ENCODE results near the gene NBEA. TPM values are rescaled to one million over a fixed set of nuclear protein-coding genes. Genes with fewer than 3 reads are reported as not detected.

NBEA gene
- total RNA-seq, 1 donor from 2014 or later = 0.14 TPM

GRCh38 chr13:35695448-35695770 lies 753.3 kb downstream of the NBEA start:
- no peaks in the 10 kb centered on the region for H3K9me3 Mint-ChIP-seq
- DNase-seq = no peak
- H3K27ac Mint-ChIP-seq = no peak overlapping the region
- H3K4me3 Mint-ChIP-seq = no peak overlapping the region
- no peaks in the 10 kb centered on the region for H3K36me3 Mint-ChIP-seq (ENCODE audit: low read depth)
- intact Hi-C loops (cut with micrococcal nuclease) = no loop called here
- H3K27me3 Mint-ChIP-seq = peaks cover 1% of the 10 kb centered on the region
- H3K4me1 Mint-ChIP-seq = no peaks in the 10 kb centered on the region

DNA sequence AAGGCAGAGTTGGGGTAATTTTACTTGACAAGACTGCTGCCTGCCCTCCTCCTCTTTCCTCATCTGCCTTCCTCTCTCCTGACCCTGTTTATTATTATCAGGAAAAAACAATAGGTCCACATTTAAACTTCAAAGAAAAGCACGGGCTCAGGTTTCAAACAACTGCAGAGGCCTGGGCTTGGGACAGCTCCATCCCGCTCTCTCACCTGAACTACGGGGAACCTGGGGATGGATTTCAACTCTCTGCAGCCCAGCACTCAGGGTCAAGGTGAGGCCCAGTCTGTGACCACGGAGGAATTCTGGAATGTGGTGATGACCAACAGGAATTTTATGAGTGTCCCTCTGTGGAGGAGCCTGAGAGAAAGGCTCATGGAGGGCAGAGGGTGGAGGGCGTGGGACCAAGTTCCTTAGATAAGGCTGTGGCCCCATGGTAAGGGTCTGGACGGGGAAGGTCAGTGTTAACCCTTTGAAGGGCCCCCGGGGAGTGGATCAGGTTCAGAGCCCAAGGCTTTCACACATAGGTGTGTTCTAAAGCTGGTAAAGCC lies 755.2 kb downstream of the NBEA start:
- Mint-ChIP-seq H3K36me3 (ENCODE audit: low read depth) (no peaks in the 10 kb centered on the region), H3K9me3 (no peaks in the 10 kb centered on the region), H3K27ac (no peak overlapping the region), H3K4me1 (no peaks in the 10 kb centered on the region), H3K27me3 (peaks cover 1% of the 10 kb centered on the region), H3K4me3 (no peak overlapping the region)
- intact Hi-C loops (cut with micrococcal nuclease) = no loop called here
- no peak for DNase-seq

DNA sequence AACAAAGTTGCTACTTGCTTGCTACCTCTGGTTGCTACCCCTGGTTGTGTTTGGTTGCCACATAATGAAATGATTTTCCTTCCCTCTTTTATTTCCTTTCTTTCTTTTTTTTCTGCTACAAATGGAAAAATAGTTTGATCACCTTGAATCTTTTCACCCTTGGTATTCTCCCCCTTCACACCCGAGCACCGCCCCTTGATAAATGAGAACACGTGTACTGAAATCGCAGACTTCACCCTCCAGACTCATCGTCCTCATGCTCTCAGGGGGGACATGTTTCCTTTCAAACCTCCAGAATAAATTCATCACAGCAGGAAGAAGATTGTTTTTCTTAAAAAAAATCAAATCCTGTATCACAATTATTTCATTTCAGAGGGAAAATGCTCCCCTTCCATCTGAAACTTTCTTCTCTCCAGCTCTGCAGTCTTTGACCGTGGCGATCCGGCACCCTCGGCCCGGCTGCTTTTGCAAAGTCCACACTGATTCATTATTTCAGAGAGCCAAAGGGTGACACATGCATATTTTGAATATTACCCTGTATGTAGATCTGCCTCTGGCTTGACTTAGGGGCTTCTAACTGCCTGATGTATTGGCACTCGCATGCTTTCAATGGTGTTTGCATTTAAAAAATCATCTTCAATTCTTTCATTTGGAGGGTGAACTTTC lies 757.0 kb downstream of the NBEA start:
- no peak overlapping the region for H3K27ac Mint-ChIP-seq
- intact Hi-C loops (cut with micrococcal nuclease) = no loop called here
- H3K4me3 Mint-ChIP-seq = no peak overlapping the region
- no peak for DNase-seq
- no peaks in the 10 kb centered on the region for H3K4me1 Mint-ChIP-seq
- H3K27me3 Mint-ChIP-seq = peaks cover 1% of the 10 kb centered on the region
- no peaks in the 10 kb centered on the region for H3K9me3 Mint-ChIP-seq
- H3K36me3 Mint-ChIP-seq (ENCODE audit: low read depth) = no peaks in the 10 kb centered on the region

GRCh38 chr13:35699825-35700510 lies 757.9 kb downstream of the NBEA start:
- Mint-ChIP-seq H3K4me1 (no peaks in the 10 kb centered on the region), H3K4me3 (no peak overlapping the region), H3K9me3 (no peaks in the 10 kb centered on the region), H3K36me3 (ENCODE audit: low read depth) (no peaks in the 10 kb centered on the region), H3K27me3 (peaks cover 1% of the 10 kb centered on the region), H3K27ac (no peak overlapping the region)
- intact Hi-C loops (cut with micrococcal nuclease) = no loop called here
- DNase-seq = no peak

DNA sequence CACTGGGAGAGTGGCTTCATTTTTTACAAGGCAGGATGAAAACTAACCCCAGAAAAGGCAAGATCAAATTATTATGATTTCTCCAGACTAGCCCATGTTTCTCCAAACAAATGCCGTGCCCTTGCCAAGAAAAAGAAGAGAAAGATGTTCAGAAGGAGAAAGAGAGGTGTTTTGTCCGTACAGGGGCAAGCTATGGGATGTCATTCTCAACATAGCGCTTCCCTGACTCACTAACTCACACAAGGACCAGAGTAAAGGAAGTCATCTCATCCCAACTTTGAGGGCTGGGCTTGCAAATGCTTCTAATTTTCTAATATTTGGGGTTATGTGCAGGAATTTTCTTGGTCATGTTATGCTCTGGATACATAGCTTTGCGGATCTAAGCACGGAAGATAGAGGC lies 758.6 kb downstream of the NBEA start:
- Mint-ChIP-seq H3K27me3 (peaks cover 1% of the 10 kb centered on the region), H3K36me3 (ENCODE audit: low read depth) (no peaks in the 10 kb centered on the region), H3K27ac (no peak overlapping the region), H3K4me3 (no peak overlapping the region), H3K4me1 (no peaks in the 10 kb centered on the region), H3K9me3 (no peaks in the 10 kb centered on the region)
- DNase-seq = no peak
- intact Hi-C loops (cut with micrococcal nuclease) = no loop called here

GRCh38 chr13:35702316-35702715 lies 760.2 kb downstream of the NBEA start:
- no peak overlapping the region for H3K4me3 Mint-ChIP-seq
- DNase-seq = no peak

DNA sequence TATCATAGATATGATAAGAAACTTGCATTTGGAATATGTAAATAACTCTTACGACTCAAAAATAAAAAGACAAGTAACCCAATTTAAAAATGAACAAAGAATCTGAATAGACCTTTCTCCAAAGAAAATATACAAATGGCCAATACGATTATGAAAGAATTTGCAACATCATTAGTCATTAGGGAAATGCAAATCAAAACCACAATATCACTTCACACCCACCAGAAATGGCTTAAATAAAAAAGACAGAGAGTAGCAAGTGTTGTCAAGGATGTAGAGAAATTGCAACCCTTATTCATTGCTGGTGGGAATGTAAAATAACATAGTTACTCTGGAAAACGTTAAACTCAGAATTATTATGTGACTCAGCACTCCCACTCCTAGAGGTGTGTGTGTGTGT lies 761.0 kb downstream of the NBEA start:
- intact Hi-C loops (cut with micrococcal nuclease) = no loop called here
- no peaks in the 10 kb centered on the region for H3K4me1 Mint-ChIP-seq
- H3K9me3 Mint-ChIP-seq = no peaks in the 10 kb centered on the region
- H3K27me3 Mint-ChIP-seq = peaks cover 1% of the 10 kb centered on the region
- DNase-seq = no peak
- no peak overlapping the region for H3K4me3 Mint-ChIP-seq
- H3K27ac Mint-ChIP-seq = no peak overlapping the region
- H3K36me3 Mint-ChIP-seq (ENCODE audit: low read depth) = no peaks in the 10 kb centered on the region

More at GRCh38 chr13:35702316-35702715, 760.2 kb downstream of the NBEA start:
- no peaks in the 10 kb centered on the region for H3K36me3 Mint-ChIP-seq (ENCODE audit: low read depth)
- peaks cover 1% of the 10 kb centered on the region for H3K27me3 Mint-ChIP-seq
- no peaks in the 10 kb centered on the region for H3K9me3 Mint-ChIP-seq
- H3K27ac Mint-ChIP-seq = no peak overlapping the region
- intact Hi-C loops (cut with micrococcal nuclease) = no loop called here
- no peaks in the 10 kb centered on the region for H3K4me1 Mint-ChIP-seq

DNA sequence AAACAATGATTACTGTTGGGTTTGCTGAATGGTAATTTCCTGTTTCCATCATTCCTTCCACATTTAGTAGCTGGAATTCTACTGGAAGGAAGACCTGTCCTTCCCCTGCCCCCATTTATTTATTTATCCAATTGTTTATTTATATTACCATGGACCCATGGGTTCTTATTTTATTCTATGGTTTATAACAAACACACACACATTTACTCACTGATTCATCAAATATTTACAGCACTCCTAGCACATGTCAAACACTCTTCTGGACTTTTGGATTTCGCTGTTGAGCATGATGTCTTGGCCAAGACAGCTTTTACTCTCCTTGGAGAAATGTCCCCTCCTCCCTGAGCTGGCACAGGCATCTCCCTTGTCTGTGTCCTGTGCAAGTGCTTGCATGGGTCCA lies 762.3 kb downstream of the NBEA start:
- no peak for DNase-seq
- H3K4me1 Mint-ChIP-seq = no peaks in the 10 kb centered on the region
- intact Hi-C loops (cut with micrococcal nuclease) = no loop called here
- no peak overlapping the region for H3K27ac Mint-ChIP-seq
- H3K27me3 Mint-ChIP-seq = peaks cover 1% of the 10 kb centered on the region
- no peaks in the 10 kb centered on the region for H3K36me3 Mint-ChIP-seq (ENCODE audit: low read depth)
- H3K9me3 Mint-ChIP-seq = no peaks in the 10 kb centered on the region
- H3K4me3 Mint-ChIP-seq = no peak overlapping the region

GRCh38 chr13:35706281-35706680 lies 764.2 kb downstream of the NBEA start:
- H3K4me1 Mint-ChIP-seq = no peaks in the 10 kb centered on the region
- no peaks in the 10 kb centered on the region for H3K27me3 Mint-ChIP-seq
- no peak overlapping the region for H3K27ac Mint-ChIP-seq
- intact Hi-C loops (cut with micrococcal nuclease) = no loop called here
- H3K36me3 Mint-ChIP-seq (ENCODE audit: low read depth) = no peaks in the 10 kb centered on the region
- H3K9me3 Mint-ChIP-seq = no peaks in the 10 kb centered on the region
- H3K4me3 Mint-ChIP-seq = no peak overlapping the region
- no peak for DNase-seq

DNA sequence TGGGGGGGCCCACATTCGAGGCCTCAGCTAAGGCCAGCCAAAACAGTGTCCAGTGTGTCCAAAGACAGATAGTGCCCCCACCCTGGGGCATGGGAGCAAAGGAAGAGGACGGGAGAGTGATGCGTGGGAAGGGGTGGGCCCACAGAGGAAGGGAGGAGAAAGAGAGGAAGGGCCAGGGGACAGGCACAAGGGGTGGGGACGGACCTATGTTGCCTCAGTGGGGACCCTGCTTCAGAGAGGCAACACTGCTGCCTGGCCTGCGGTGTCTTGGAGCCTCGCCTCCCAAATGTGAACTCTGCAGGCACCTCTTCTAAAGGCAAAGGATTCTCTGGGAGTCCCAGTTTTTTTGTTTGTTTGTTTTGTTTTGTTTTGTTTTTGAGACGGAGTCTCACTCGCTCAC lies 764.7 kb downstream of the NBEA start:
- no peak overlapping the region for H3K4me3 Mint-ChIP-seq
- H3K4me1 Mint-ChIP-seq = no peaks in the 10 kb centered on the region
- no peaks in the 10 kb centered on the region for H3K36me3 Mint-ChIP-seq (ENCODE audit: low read depth)
- no peaks in the 10 kb centered on the region for H3K9me3 Mint-ChIP-seq
- no peaks in the 10 kb centered on the region for H3K27me3 Mint-ChIP-seq
- DNase-seq = no peak
- intact Hi-C loops (cut with micrococcal nuclease) = no loop called here
- no peak overlapping the region for H3K27ac Mint-ChIP-seq

GRCh38 chr13:35711909-35712308 lies 769.8 kb downstream of the NBEA start:
- Mint-ChIP-seq H3K27ac (no peak overlapping the region), H3K27me3 (no peaks in the 10 kb centered on the region), H3K9me3 (no peaks in the 10 kb centered on the region), H3K4me3 (no peak overlapping the region), H3K4me1 (no peaks in the 10 kb centered on the region), H3K36me3 (ENCODE audit: low read depth) (no peaks in the 10 kb centered on the region)
- no peak for DNase-seq
- intact Hi-C loops (cut with micrococcal nuclease) = no loop called here

DNA sequence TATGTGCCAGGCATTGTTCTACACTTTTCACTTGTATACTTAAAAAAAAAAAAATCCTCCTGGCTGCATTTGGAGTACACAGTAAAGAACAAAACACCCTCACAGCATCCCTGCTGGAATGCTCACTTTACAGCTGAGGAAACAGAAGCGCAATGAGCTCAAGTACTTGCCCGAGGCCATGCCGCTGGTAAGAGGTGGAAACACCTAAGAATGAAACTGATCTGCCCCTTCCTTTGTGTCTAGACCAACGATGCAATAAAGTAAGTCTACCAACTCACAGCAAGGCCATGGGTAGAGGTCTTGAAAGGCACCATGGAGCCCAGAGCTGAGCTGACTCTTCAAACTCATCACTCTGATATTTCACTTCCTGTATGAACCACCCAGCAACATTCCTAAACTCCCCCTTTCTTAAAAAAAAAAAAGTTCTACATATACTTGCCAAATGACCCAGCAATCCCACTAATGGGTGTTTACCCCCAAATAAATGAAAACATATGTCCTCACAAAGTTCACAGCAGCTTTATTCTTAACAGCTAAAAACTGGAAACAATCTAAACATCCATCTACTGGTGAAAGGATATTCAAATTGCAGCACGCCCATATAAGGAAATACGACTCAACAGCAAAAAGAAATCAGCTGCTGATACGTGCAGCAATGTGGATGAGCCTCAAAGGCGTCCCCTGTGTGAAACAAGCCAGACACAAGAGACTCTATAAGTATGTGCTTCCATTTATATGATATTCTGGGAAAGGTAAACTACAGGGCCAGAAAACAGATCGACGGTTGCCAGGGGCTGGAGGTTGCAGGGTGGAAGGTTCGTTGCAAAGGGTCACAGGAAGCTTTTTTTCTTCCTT lies 771.1 kb downstream of the NBEA start:
- intact Hi-C loops (cut with micrococcal nuclease) = no loop called here

DNA sequence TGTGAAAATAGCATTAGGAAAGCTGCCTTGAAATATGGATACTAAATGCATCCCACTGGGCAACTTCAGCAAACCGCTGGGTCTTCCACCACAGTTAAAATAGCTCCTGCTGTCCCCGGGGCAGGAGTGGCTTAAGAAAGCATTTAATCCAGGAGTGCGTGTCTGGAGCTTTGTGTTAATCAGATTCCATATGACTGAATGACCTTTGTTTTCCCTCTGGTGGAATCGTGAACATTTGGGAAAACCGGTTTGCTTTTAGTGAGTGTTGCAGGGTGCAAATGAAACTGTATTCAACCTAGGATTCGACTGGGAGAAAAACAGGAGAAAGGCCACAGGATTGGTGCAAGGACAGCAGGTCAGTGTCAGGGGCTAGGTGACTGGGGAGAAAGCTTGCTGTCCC lies 772.1 kb downstream of the NBEA start:
- Mint-ChIP-seq H3K36me3 (ENCODE audit: low read depth) (no peaks in the 10 kb centered on the region), H3K4me1 (no peaks in the 10 kb centered on the region), H3K9me3 (no peaks in the 10 kb centered on the region), H3K4me3 (no peak overlapping the region), H3K27ac (no peak overlapping the region), H3K27me3 (no peaks in the 10 kb centered on the region)
- intact Hi-C loops (cut with micrococcal nuclease) = no loop called here
- DNase-seq = no peak

More for the DNA sequence above, 771.1 kb downstream of the NBEA start:
- DNase-seq = no peak
- Mint-ChIP-seq H3K4me3 (no peak overlapping the region), H3K27ac (no peak overlapping the region), H3K9me3 (no peaks in the 10 kb centered on the region), H3K4me1 (no peaks in the 10 kb centered on the region), H3K27me3 (no peaks in the 10 kb centered on the region), H3K36me3 (ENCODE audit: low read depth) (no peaks in the 10 kb centered on the region)
